ENCODE results near the gene TMCC1.

- TF ChIP-seq CTCF (IDR thresholded peaks at IDR 0.05): peak; percentile 58 to 73 (median 66)
- no peak for TF ChIP-seq POLR2A (IDR thresholded peaks at IDR 0.05)
These were observed 243.1 kb downstream of the TMCC1 start for GRCh38 chr3:129650256-129650872.
